Measurements from ENCODE around the gene ALOX12B.
"Not testable (repeated sequence)": the region's sequence is repeated elsewhere in the genome, so short reads cannot be mapped to it uniquely, and the experiment has no call there.

ALOX12B gene

DNA sequence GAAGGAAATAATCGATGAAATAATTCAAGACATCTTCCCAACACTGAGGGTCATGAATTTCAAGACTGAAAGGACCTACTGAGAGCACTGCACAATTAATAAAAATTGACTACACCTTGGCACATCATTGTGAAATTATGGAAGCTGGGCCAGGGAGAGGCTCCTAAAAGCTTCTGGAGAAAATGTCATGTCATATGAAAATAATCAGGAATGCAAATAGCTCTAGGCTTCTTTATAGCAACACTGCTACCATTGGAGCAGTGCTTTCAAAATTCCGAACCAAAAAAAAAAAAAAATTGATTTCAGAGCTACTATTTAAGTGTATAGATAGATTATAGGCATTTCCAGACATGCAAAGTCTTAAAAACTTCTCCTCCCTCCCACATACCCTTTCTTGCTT is 55.1 kb downstream of the ALOX12B start:
- CTCF ChIA-PET, result interaction anchor here (2.2 to 3.6 kb wide), 3 partner anchors 9 to 42 kb away, joined by 4 to 21 read pairs (median 6); no protein-coding TSS in a partner anchor
- POLR2A ChIA-PET (ENCODE audit: low non-redundant PET), result no interaction called here
- TF ChIP-seq, protein P1, sequence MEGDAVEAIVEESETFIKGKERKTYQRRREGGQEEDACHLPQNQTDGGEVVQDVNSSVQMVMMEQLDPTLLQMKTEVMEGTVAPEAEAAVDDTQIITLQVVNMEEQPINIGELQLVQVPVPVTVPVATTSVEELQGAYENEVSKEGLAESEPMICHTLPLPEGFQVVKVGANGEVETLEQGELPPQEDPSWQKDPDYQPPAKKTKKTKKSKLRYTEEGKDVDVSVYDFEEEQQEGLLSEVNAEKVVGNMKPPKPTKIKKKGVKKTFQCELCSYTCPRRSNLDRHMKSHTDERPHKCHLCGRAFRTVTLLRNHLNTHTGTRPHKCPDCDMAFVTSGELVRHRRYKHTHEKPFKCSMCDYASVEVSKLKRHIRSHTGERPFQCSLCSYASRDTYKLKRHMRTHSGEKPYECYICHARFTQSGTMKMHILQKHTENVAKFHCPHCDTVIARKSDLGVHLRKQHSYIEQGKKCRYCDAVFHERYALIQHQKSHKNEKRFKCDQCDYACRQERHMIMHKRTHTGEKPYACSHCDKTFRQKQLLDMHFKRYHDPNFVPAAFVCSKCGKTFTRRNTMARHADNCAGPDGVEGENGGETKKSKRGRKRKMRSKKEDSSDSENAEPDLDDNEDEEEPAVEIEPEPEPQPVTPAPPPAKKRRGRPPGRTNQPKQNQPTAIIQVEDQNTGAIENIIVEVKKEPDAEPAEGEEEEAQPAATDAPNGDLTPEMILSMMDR (conservative IDR thresholded peaks at IDR 0.05; ENCODE audit: low read depth), result no peak
- H3K27ac ChIP-seq, result no peak overlapping the region
- no peak for DNase-seq (ENCODE audit: low spot score)

DNA sequence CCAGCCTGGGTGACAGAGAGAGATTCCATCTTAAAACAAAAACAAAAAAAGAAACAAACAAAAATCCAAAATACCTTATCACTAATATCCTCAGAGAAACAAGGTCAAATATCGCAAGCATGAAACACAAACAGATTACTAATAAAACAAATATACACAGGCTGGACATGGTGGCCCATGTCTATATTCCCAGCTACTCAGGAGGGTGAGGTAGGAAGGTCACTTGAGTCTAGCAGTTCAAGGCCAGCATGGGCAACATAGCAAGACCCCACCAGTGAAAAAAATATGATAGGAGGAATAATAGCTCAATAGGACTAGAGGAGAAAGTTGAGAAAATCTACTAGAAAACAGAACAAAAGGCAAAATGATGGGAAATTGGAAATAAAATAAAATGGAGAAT is 55.6 kb downstream of the ALOX12B start:
- POLR2A ChIA-PET (ENCODE audit: low non-redundant PET), result no interaction called here
- no peak for DNase-seq (ENCODE audit: low spot score)
- TF ChIP-seq, protein P1 (conservative IDR thresholded peaks at IDR 0.05; ENCODE audit: low read depth), result no peak
- no peak overlapping the region for H3K27ac ChIP-seq
- CTCF ChIA-PET, result interaction anchor here (2.2 to 3.6 kb wide), 3 partner anchors 9 to 42 kb away, joined by 4 to 21 read pairs (median 6); no protein-coding TSS in a partner anchor

DNA sequence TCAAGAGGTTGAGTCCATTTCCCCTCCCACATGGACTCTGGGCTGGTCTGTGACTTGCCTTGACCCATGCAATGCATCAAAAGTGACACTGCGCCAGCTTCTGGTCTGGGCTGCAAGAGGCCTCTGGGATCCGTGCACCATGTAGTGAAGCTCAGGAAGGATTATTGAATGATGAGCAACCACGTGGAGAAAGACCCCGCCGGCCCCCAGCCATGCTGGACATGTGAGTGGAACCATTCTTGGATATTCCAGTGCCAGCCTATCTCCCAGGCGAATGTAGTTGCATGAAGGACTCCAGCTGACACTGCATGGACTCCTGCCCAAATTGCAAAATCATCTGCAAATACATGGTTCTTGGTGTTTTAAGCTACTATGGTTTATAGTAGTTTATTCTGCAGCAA is 56.3 kb downstream of the ALOX12B start:
- ChIA-PET POLR2A (ENCODE audit: low non-redundant PET) (no interaction called here), CTCF (interaction anchor here (0.5 to 3.6 kb wide), 6 partner anchors 9 to 582 kb away, joined by 3 to 21 read pairs (median 3); no protein-coding TSS in a partner anchor)
- no peak for DNase-seq (ENCODE audit: low spot score)
- H3K27ac ChIP-seq, result no peak overlapping the region
- TF ChIP-seq, protein P1 (conservative IDR thresholded peaks at IDR 0.05; ENCODE audit: low read depth), result no peak

DNA sequence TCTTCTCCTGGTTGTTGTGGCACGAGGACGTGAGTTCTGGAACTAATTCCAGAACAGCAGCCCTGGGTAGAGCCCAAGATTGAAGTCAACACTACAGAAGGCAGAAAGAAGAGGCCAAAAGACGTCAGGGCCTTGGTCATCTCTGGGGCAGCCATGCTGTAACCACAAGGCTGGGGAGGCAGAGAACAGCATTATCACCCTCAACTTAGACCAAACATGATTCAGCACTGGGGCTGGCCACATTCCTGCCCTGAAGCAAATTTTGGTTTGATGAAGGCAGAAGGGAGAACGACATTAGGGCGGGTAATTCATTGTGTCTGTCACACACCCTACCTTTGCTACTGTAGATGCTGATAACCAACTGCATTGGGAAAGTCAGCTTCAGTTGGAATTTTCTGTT is 58.4 kb downstream of the ALOX12B start:
- CTCF ChIA-PET, result no interaction called here
- no peak overlapping the region; the same call in 1 of the 2 replicates for H3K27ac ChIP-seq
- TF ChIP-seq, protein P1 (conservative IDR thresholded peaks at IDR 0.05; ENCODE audit: low read depth), result no peak
- DNase-seq (ENCODE audit: low spot score), result peak; percentile 44
- POLR2A ChIA-PET (ENCODE audit: low non-redundant PET), result no interaction called here

DNA sequence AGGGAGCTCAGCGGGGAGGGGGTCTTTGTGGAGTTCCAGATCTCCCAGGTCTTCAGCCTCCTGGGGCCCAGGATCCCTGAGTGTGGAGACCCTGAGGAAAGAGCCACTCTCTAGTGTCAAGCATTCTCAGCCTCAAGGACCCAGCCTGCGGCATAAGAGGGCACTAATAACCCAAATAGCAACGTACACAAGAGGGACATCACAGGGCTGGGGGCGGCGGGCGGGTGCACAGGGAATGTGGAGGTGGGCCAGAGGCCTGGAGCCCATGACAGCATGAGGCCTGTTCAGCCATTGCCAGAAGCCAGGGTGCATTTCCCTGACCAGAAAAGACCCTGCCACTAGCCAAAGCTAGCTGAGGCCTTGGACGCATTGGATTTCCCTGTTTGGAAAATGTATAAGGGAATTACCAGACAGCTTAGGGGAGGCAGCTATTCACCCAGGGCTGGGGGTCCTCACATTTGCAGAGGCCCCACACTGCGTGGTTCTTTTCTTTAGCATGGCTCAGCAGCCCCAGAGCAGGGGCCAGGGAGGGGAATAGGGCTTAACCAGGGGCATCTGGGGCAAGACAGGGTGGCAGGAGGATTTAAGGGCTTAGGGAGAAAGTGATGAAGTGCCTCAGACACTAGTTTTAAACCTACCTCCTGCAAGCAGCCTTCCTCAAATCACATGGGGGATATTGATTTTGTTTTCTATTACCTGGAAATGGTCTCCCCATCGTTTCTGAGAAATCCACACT is 62.2 kb downstream of the ALOX12B start:
- TF ChIP-seq, protein P1 (conservative IDR thresholded peaks at IDR 0.05; ENCODE audit: low read depth), result no peak
- DNase-seq (ENCODE audit: low spot score), result no peak
- POLR2A ChIA-PET (ENCODE audit: low non-redundant PET), result no interaction called here
- CTCF ChIA-PET, result interaction anchor here (0.5 to 0.6 kb wide), 2 partner anchors 9 to 356 kb away, joined by 3 to 7 read pairs; no protein-coding TSS in a partner anchor
- H3K27ac ChIP-seq, result no peak overlapping the region

DNA sequence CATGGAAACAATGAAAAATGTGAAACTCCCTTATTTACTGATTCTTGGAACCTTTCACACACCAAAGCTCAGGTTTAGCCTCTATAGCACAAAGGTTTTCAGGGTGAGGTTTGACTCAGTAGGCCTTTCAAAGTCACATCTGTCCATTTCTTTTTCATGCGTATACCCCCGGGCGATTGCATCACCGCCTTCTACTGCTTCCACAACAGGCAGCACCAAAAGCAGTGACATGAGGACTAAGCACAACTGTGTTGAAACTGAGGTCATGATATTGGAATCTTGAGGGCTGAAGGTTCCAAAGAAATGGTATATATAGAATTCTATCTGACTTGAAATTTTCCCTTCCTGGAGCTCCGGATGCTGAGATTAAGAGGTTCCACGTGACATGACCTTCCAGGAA is 63.4 kb downstream of the ALOX12B start:
- POLR2A ChIA-PET (ENCODE audit: low non-redundant PET); DNase-seq (ENCODE audit: low spot score); H3K27ac ChIP-seq; CTCF ChIA-PET: not testable (repeated sequence)

Data from RWPE1 (cell line).